Measurements from ENCODE around the gene AGBL1. TPM values are rescaled to one million over a fixed set of nuclear protein-coding genes. Genes with fewer than 3 reads are reported as not detected.

The AGBL1 gene
- total and polyA plus RNA-seq, 2 experiments from 2014 or later, result 0.03 TPM; not detected in 1

DNA sequence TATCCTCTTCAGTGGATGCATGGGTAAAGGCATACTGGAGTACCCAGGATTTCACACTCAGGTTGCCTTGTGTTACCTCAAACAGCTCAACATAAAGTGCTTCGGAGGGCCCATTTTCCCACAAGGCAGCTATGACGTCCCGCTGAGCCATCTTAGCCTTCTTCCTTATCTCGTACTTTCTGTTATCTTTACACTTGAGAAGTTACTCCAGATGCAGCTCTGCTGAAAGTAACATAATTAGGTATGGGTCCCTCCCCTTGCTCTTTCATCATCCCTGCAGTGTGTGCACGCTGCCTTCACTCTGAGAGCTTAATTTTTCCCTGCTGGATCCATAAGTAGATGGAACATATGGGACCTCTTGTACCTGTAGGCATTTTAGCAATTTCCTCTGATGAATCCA is 410.3 kb downstream of the AGBL1 start:
- Histone ChIP-seq H3F3A (replicated peaks; ENCODE audit: low read depth) (no peaks in the 10 kb centered on the region), H2AFZ (no peak overlapping the region), H3K27ac (ENCODE audit: low read depth) (no peak overlapping the region), H3K4me1 (ENCODE audit: insufficient read depth) (no peaks in the 10 kb centered on the region), H4K20me1 (replicated peaks; ENCODE audit: insufficient read depth) (no peaks in the 10 kb centered on the region), H3K4me3 (no peak overlapping the region), H3K9me2 (ENCODE audit: insufficient read depth) (peaks cover 12% of the 10 kb centered on the region; the same call in 1 of the 2 replicates), H3K4me2 (no peak overlapping the region), H3K79me2 (replicated peaks; ENCODE audit: insufficient read depth) (no peaks in the 10 kb centered on the region), H3K36me3 (ENCODE audit: insufficient read depth) (no peaks in the 10 kb centered on the region), H3K27me3 (ENCODE audit: insufficient read depth) (no peaks in the 10 kb centered on the region)
- no peak for TF ChIP-seq EZH2 (IDR thresholded peaks at IDR 0.05; ENCODE audit: low read depth, unreplicated experiment)
- no peak for TF ChIP-seq NANOG (IDR thresholded peaks at IDR 0.05; ENCODE audit: borderline replicate concordance)
- TF ChIP-seq ZNF331 (CRISPR knock-in tag; IDR thresholded peaks at IDR 0.05; ENCODE audit: low read depth), result no peak
- no peak for TF ChIP-seq ZNF114 (CRISPR knock-in tag; IDR thresholded peaks at IDR 0.05)
- TF ChIP-seq POLR2AphosphoS5 (IDR thresholded peaks at IDR 0.05; ENCODE audit: low read depth), result no peak
- TF ChIP-seq, protein P1, sequence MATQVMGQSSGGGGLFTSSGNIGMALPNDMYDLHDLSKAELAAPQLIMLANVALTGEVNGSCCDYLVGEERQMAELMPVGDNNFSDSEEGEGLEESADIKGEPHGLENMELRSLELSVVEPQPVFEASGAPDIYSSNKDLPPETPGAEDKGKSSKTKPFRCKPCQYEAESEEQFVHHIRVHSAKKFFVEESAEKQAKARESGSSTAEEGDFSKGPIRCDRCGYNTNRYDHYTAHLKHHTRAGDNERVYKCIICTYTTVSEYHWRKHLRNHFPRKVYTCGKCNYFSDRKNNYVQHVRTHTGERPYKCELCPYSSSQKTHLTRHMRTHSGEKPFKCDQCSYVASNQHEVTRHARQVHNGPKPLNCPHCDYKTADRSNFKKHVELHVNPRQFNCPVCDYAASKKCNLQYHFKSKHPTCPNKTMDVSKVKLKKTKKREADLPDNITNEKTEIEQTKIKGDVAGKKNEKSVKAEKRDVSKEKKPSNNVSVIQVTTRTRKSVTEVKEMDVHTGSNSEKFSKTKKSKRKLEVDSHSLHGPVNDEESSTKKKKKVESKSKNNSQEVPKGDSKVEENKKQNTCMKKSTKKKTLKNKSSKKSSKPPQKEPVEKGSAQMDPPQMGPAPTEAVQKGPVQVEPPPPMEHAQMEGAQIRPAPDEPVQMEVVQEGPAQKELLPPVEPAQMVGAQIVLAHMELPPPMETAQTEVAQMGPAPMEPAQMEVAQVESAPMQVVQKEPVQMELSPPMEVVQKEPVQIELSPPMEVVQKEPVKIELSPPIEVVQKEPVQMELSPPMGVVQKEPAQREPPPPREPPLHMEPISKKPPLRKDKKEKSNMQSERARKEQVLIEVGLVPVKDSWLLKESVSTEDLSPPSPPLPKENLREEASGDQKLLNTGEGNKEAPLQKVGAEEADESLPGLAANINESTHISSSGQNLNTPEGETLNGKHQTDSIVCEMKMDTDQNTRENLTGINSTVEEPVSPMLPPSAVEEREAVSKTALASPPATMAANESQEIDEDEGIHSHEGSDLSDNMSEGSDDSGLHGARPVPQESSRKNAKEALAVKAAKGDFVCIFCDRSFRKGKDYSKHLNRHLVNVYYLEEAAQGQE (IDR thresholded peaks at IDR 0.05; ENCODE audit: unreplicated experiment), result no peak
- no peak for TF ChIP-seq EZH2phosphoT487 (IDR thresholded peaks at IDR 0.05; ENCODE audit: unreplicated experiment)
- TF ChIP-seq STAT1 (IDR thresholded peaks at IDR 0.05; ENCODE audit: unreplicated experiment), result no peak
- TF ChIP-seq, protein P2, sequence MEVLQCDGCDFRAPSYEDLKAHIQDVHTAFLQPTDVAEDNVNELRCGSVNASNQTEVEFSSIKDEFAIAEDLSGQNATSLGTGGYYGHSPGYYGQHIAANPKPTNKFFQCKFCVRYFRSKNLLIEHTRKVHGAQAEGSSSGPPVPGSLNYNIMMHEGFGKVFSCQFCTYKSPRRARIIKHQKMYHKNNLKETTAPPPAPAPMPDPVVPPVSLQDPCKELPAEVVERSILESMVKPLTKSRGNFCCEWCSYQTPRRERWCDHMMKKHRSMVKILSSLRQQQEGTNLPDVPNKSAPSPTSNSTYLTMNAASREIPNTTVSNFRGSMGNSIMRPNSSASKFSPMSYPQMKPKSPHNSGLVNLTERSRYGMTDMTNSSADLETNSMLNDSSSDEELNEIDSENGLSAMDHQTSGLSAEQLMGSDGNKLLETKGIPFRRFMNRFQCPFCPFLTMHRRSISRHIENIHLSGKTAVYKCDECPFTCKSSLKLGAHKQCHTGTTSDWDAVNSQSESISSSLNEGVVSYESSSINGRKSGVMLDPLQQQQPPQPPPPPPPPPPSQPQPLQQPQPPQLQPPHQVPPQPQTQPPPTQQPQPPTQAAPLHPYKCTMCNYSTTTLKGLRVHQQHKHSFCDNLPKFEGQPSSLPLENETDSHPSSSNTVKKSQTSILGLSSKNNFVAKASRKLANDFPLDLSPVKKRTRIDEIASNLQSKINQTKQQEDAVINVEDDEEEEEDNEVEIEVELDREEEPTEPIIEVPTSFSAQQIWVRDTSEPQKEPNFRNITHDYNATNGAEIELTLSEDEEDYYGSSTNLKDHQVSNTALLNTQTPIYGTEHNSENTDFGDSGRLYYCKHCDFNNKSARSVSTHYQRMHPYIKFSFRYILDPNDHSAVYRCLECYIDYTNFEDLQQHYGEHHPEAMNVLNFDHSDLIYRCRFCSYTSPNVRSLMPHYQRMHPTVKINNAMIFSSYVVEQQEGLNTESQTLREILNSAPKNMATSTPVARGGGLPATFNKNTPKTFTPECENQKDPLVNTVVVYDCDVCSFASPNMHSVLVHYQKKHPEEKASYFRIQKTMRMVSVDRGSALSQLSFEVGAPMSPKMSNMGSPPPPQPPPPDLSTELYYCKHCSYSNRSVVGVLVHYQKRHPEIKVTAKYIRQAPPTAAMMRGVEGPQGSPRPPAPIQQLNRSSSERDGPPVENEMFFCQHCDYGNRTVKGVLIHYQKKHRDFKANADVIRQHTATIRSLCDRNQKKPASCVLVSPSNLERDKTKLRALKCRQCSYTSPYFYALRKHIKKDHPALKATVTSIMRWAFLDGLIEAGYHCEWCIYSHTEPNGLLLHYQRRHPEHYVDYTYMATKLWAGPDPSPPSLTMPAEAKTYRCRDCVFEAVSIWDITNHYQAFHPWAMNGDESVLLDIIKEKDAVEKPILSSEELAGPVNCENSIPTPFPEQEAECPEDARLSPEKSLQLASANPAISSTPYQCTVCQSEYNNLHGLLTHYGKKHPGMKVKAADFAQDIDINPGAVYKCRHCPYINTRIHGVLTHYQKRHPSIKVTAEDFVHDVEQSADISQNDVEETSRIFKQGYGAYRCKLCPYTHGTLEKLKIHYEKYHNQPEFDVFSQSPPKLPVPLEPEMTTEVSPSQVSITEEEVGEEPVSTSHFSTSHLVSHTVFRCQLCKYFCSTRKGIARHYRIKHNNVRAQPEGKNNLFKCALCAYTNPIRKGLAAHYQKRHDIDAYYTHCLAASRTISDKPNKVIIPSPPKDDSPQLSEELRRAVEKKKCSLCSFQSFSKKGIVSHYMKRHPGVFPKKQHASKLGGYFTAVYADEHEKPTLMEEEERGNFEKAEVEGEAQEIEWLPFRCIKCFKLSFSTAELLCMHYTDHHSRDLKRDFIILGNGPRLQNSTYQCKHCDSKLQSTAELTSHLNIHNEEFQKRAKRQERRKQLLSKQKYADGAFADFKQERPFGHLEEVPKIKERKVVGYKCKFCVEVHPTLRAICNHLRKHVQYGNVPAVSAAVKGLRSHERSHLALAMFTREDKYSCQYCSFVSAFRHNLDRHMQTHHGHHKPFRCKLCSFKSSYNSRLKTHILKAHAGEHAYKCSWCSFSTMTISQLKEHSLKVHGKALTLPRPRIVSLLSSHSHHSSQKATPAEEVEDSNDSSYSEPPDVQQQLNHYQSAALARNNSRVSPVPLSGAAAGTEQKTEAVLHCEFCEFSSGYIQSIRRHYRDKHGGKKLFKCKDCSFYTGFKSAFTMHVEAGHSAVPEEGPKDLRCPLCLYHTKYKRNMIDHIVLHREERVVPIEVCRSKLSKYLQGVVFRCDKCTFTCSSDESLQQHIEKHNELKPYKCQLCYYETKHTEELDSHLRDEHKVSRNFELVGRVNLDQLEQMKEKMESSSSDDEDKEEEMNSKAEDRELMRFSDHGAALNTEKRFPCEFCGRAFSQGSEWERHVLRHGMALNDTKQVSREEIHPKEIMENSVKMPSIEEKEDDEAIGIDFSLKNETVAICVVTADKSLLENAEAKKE (CRISPR knock-in tag; IDR thresholded peaks at IDR 0.05), result no peak
- Mint-ChIP-seq H3K27ac (no peak overlapping the region), H3K9me3 (no peaks in the 10 kb centered on the region), H3K4me1 (peaks cover 3% of the 10 kb centered on the region; the same call in 1 of the 3 replicates), H3K27me3 (ENCODE audit: insufficient read depth, low read depth, poor library complexity) (no peaks in the 10 kb centered on the region), H3K36me3 (ENCODE audit: low read depth) (no peaks in the 10 kb centered on the region), H3K4me3 (no peak overlapping the region)
- ATAC-seq (no peak), DNase-seq (ENCODE audit: low spot score) (no peak)

Measured in GM23338 (cell line).